SH-SY5Y (cell line): ENCODE measurements around the gene SEMA4D.

Experiments
- GATA2 ChIP-seq: IDR thresholded peaks from 2 replicates; pipeline ENCODE4 v1.6.1; 2011; ENCODE audit warnings: mild to moderate bottlenecking, low read depth, low read length
- GATA3 ChIP-seq: IDR thresholded peaks from 2 replicates; pipeline ENCODE4 v1.6.1; 2011; ENCODE audit warnings: low read depth, mild to moderate bottlenecking, low read length, moderate library complexity

- TF ChIP-seq GATA2: no peak
- no peak for TF ChIP-seq GATA3
Measured at GRCh38 chr9:89409466-89409865, 88.4 kb downstream of the SEMA4D start.
